SK-N-SH treated with all-trans-retinoic acid at 6 μM for 48 hours (cell line): Measurements from ENCODE around the gene CPPED1.

ENCODE experiments used
- ATAC-seq: fragments of 200-7000 bp; cut with Tn5 transposase; 3 replicates; pipeline ENCODE4 v1.9.1; 2020; ENCODE audit warnings: mild to moderate bottlenecking, moderate library complexity
- ARNTL ChIP-seq: fragments of 450-650 bp; formaldehyde crosslinking; IDR thresholded peaks from 2 replicates; pipeline ENCODE4 v1.5.0; 2020; ENCODE audit warnings: low read depth, mild to moderate bottlenecking, moderate library complexity, borderline replicate concordance
- BACH2 ChIP-seq: fragments of 250-450 bp; sonication (Bioruptor Pico); IDR thresholded peaks from 2 replicates; pipeline ENCODE4 v1.9.0; 2021; ENCODE audit warnings: mild to moderate bottlenecking, borderline replicate concordance
- CSDC2 ChIP-seq: fragments of 250-450 bp; sonication (Bioruptor Pico); IDR thresholded peaks from 2 replicates; pipeline ENCODE4 v1.5.0; 2020; ENCODE audit warnings: mild to moderate bottlenecking, moderate library complexity
- ESRRG ChIP-seq: fragments of 250-450 bp; sonication (Bioruptor Pico); IDR thresholded peaks from 2 replicates; pipeline ENCODE4 v1.6.1; 2021; ENCODE audit warnings: mild to moderate bottlenecking
- GLIS3 ChIP-seq: fragments of 250-450 bp; sonication (Bioruptor Pico); IDR thresholded peaks from 2 replicates; pipeline ENCODE4 v1.5.0; 2020; ENCODE audit warnings: mild to moderate bottlenecking, moderate library complexity
- ISL1 ChIP-seq: fragments of 250-450 bp; sonication (Bioruptor Pico); IDR thresholded peaks from 2 replicates; pipeline ENCODE4 v2.1.2; 2022; ENCODE audit warnings: mild to moderate bottlenecking, moderate library complexity
- OSR1 ChIP-seq: fragments of 250-450 bp; sonication (Bioruptor Pico); IDR thresholded peaks from 2 replicates; pipeline ENCODE4 v1.8.0; 2022; ENCODE audit warnings: moderate library complexity, mild to moderate bottlenecking, inconsistent platforms
- RARB ChIP-seq: fragments of 250-450 bp; sonication (Bioruptor Pico); IDR thresholded peaks from 2 replicates; pipeline ENCODE4 v1.8.0; 2021; ENCODE audit warnings: mild to moderate bottlenecking, moderate library complexity
- SNAI2 ChIP-seq: fragments of 250-450 bp; sonication (Bioruptor Pico); IDR thresholded peaks from 2 replicates; pipeline ENCODE4 v1.5.0; 2020; ENCODE audit warnings: mild to moderate bottlenecking, moderate library complexity
- TCF4 ChIP-seq: fragments of 250-450 bp; sonication (Bioruptor Pico); IDR thresholded peaks from 2 replicates; pipeline ENCODE4 v1.8.0; 2021; ENCODE audit warnings: mild to moderate bottlenecking, moderate library complexity, borderline replicate concordance
- TOX ChIP-seq: fragments of 250-450 bp; sonication (Bioruptor Pico); IDR thresholded peaks from 2 replicates; pipeline ENCODE4 v1.8.0; 2021; ENCODE audit warnings: mild to moderate bottlenecking, moderate library complexity, borderline replicate concordance
- ZC3H10 ChIP-seq: fragments of 250-450 bp; sonication (Bioruptor Pico); IDR thresholded peaks from 2 replicates; pipeline ENCODE4 v1.5.1; 2021; ENCODE audit warnings: mild to moderate bottlenecking, moderate library complexity
- ZFP3 ChIP-seq: fragments of 250-450 bp; sonication (Bioruptor Pico); IDR thresholded peaks from 2 replicates; pipeline ENCODE4 v1.5.0; 2020; ENCODE audit warnings: mild to moderate bottlenecking, moderate library complexity
- ZFP30 ChIP-seq: fragments of 450-650 bp; formaldehyde crosslinking; IDR thresholded peaks from 2 replicates; pipeline ENCODE4 v1.5.0; 2022; ENCODE audit warnings: mild to moderate bottlenecking, moderate library complexity
- ZNF565 ChIP-seq: fragments of 450-650 bp; formaldehyde crosslinking; conservative IDR thresholded peaks from 2 replicates; pipeline ENCODE4 v1.5.0; 2020; ENCODE audit warnings: low read depth, mild to moderate bottlenecking, moderate library complexity
- ZNF70 ChIP-seq: fragments of 450-650 bp; formaldehyde crosslinking; IDR thresholded peaks from 2 replicates; pipeline ENCODE4 v1.5.0; 2020; ENCODE audit warnings: mild to moderate bottlenecking, moderate library complexity
- ZNF8 ChIP-seq: fragments of 450-650 bp; formaldehyde crosslinking; IDR thresholded peaks from 2 replicates; pipeline ENCODE4 v1.5.0; 2020; ENCODE audit warnings: mild to moderate bottlenecking, moderate library complexity
- TF ChIP-seq, protein P1 (sequence below): fragments of 250-450 bp; sonication (Bioruptor Pico); IDR thresholded peaks from 2 replicates; pipeline ENCODE4 v1.8.0; 2020; ENCODE audit warnings: mild to moderate bottlenecking, moderate library complexity, borderline replicate concordance
- TF ChIP-seq, protein P2 (sequence below): fragments of 250-450 bp; sonication (Bioruptor Pico); IDR thresholded peaks from 2 replicates; pipeline ENCODE4 v1.5.1; 2020; ENCODE audit warnings: low read depth, mild to moderate bottlenecking, moderate library complexity
- TF ChIP-seq, protein P3 (sequence below): fragments of 250-450 bp; sonication (Bioruptor Pico); IDR thresholded peaks from 2 replicates; pipeline ENCODE4 v1.5.0; 2020; ENCODE audit warnings: mild to moderate bottlenecking, moderate library complexity
- TF ChIP-seq, protein P4 (sequence below): fragments of 250-450 bp; sonication (Bioruptor Pico); IDR thresholded peaks from 2 replicates; pipeline ENCODE4 v1.8.0; 2021; ENCODE audit warnings: low read depth, mild to moderate bottlenecking, moderate library complexity, borderline replicate concordance
- TF ChIP-seq, protein P5 (sequence below): fragments of 250-450 bp; sonication (Bioruptor Pico); IDR thresholded peaks from 2 replicates; pipeline ENCODE4 v1.5.1; 2021; ENCODE audit warnings: mild to moderate bottlenecking, moderate library complexity

CPPED1 gene

DNA sequence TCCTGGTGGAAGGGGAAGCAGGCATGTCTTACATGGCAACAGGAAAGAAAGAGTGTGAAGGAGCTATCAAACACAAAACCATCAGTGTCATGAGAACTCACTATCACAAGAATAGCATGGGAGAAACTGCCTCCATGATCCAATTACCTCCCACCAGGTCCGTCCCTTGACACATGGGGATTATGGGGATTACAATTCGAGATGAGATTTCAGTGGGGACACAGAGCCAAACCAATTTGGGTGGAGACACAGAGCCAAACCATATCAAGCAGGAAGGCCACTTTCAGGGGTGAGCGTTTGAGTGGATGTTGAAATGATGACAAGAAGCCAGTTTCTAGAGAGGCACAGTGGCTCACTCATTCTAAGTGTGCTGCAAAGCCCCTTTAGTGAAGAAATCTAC, 143.8 kb downstream of the CPPED1 start:
- no peak for ATAC-seq
- TF ChIP-seq ISL1 (CRISPR knock-in tag): no peak
- no peak for TF ChIP-seq RARB
- TF ChIP-seq, protein P1, sequence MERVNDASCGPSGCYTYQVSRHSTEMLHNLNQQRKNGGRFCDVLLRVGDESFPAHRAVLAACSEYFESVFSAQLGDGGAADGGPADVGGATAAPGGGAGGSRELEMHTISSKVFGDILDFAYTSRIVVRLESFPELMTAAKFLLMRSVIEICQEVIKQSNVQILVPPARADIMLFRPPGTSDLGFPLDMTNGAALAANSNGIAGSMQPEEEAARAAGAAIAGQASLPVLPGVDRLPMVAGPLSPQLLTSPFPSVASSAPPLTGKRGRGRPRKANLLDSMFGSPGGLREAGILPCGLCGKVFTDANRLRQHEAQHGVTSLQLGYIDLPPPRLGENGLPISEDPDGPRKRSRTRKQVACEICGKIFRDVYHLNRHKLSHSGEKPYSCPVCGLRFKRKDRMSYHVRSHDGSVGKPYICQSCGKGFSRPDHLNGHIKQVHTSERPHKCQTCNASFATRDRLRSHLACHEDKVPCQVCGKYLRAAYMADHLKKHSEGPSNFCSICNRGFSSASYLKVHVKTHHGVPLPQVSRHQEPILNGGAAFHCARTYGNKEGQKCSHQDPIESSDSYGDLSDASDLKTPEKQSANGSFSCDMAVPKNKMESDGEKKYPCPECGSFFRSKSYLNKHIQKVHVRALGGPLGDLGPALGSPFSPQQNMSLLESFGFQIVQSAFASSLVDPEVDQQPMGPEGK: no peak
- TF ChIP-seq, protein P2, sequence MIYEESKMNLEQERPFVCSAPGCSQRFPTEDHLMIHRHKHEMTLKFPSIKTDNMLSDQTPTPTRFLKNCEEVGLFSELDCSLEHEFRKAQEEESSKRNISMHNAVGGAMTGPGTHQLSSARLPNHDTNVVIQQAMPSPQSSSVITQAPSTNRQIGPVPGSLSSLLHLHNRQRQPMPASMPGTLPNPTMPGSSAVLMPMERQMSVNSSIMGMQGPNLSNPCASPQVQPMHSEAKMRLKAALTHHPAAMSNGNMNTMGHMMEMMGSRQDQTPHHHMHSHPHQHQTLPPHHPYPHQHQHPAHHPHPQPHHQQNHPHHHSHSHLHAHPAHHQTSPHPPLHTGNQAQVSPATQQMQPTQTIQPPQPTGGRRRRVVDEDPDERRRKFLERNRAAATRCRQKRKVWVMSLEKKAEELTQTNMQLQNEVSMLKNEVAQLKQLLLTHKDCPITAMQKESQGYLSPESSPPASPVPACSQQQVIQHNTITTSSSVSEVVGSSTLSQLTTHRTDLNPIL (CRISPR knock-in tag): no peak
- no peak for TF ChIP-seq ZC3H10 (CRISPR knock-in tag)
- TF ChIP-seq GLIS3: no peak
- no peak for TF ChIP-seq TCF4 (CRISPR knock-in tag)
- TF ChIP-seq ESRRG: no peak
- no peak for TF ChIP-seq TOX (CRISPR knock-in tag)
- TF ChIP-seq, protein P3, sequence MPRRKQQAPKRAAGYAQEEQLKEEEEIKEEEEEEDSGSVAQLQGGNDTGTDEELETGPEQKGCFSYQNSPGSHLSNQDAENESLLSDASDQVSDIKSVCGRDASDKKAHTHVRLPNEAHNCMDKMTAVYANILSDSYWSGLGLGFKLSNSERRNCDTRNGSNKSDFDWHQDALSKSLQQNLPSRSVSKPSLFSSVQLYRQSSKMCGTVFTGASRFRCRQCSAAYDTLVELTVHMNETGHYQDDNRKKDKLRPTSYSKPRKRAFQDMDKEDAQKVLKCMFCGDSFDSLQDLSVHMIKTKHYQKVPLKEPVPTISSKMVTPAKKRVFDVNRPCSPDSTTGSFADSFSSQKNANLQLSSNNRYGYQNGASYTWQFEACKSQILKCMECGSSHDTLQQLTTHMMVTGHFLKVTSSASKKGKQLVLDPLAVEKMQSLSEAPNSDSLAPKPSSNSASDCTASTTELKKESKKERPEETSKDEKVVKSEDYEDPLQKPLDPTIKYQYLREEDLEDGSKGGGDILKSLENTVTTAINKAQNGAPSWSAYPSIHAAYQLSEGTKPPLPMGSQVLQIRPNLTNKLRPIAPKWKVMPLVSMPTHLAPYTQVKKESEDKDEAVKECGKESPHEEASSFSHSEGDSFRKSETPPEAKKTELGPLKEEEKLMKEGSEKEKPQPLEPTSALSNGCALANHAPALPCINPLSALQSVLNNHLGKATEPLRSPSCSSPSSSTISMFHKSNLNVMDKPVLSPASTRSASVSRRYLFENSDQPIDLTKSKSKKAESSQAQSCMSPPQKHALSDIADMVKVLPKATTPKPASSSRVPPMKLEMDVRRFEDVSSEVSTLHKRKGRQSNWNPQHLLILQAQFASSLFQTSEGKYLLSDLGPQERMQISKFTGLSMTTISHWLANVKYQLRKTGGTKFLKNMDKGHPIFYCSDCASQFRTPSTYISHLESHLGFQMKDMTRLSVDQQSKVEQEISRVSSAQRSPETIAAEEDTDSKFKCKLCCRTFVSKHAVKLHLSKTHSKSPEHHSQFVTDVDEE (CRISPR knock-in tag): no peak
- TF ChIP-seq ZNF8: no peak
- TF ChIP-seq, all 23 proteins: peak for 0

DNA sequence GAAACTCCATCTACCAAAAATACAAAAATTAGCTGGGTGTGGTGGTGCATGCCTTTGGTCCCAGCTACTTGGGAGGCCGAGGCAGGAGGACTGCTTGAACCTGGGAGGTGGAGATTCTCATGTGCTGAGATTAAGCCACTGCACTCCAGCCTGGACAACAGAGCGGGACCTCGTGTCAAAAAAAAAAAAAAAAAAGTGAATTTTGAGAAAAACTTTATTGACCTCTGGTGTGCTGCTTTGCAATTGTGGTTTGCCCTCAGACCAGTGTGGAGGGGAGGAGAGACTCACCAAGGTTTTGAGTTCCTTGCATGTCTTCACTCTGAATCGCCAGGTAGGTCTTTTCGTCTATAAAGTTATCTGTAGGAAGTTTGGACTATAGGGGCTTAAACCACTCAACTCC, 145.2 kb downstream of the CPPED1 start:
- ATAC-seq: no peak
- TF ChIP-seq SNAI2 (no peak), ZC3H10 (CRISPR knock-in tag) (no peak), ARNTL (no peak), GLIS3 (no peak), TCF4 (CRISPR knock-in tag) (no peak), CSDC2 (CRISPR knock-in tag) (no peak), TOX (CRISPR knock-in tag) (no peak), ZNF70 (no peak), BACH2 (CRISPR knock-in tag) (no peak), OSR1 (CRISPR knock-in tag) (no peak), ZNF8 (no peak), ZNF565 (no peak), ZFP3 (no peak), ZFP30 (CRISPR knock-in tag) (no peak)
- TF ChIP-seq, protein P4, sequence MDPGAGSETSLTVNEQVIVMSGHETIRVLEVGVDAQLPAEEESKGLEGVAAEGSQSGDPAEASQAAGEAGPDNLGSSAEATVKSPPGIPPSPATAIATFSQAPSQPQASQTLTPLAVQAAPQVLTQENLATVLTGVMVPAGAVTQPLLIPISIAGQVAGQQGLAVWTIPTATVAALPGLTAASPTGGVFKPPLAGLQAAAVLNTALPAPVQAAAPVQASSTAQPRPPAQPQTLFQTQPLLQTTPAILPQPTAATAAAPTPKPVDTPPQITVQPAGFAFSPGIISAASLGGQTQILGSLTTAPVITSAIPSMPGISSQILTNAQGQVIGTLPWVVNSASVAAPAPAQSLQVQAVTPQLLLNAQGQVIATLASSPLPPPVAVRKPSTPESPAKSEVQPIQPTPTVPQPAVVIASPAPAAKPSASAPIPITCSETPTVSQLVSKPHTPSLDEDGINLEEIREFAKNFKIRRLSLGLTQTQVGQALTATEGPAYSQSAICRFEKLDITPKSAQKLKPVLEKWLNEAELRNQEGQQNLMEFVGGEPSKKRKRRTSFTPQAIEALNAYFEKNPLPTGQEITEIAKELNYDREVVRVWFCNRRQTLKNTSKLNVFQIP: no peak
- TF ChIP-seq, all 23 proteins: peak for 0

DNA sequence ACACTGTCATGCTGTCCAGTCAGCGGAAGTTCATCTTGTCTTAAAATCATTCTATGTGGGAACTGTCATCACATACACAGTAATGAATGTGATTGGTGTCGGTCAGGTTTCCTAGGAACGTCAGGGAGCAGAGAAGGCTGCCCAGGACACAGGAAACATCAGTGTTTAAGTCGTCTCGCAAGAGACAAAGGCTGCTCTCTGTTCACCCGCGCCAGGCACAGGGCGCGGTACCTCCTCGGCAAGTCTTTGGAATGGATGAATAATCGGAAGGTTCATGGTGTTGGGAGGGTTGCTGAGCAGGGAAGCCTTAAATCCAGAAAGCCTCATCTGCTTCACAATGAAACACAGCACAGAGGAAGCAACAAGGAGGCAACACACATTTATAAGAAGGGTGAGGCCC, 148.2 kb downstream of the CPPED1 start:
- no peak for ATAC-seq
- TF ChIP-seq ARNTL (no peak), ZC3H10 (CRISPR knock-in tag) (no peak), CSDC2 (CRISPR knock-in tag) (no peak), ZNF70 (no peak), ZFP3 (no peak), SNAI2 (no peak), ZNF8 (no peak), GLIS3 (no peak), OSR1 (CRISPR knock-in tag) (no peak), RARB (no peak), ESRRG (no peak), ZFP30 (CRISPR knock-in tag) (no peak)
- TF ChIP-seq, protein P4: no peak
- TF ChIP-seq, protein P5, sequence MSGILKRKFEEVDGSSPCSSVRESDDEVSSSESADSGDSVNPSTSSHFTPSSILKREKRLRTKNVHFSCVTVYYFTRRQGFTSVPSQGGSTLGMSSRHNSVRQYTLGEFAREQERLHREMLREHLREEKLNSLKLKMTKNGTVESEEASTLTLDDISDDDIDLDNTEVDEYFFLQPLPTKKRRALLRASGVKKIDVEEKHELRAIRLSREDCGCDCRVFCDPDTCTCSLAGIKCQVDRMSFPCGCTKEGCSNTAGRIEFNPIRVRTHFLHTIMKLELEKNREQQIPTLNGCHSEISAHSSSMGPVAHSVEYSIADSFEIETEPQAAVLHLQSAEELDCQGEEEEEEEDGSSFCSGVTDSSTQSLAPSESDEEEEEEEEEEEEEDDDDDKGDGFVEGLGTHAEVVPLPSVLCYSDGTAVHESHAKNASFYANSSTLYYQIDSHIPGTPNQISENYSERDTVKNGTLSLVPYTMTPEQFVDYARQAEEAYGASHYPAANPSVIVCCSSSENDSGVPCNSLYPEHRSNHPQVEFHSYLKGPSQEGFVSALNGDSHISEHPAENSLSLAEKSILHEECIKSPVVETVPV (CRISPR knock-in tag): no peak
